SU-DHL-6 (cell line): ENCODE measurements around the gene HNRNPH3.

Experiments used
- H2AFZ ChIP-seq: fragments of 200-600 bp; sonication (generic); 2 replicates; pipeline ENCODE4 v1.6.1; 2014; ENCODE audit warnings: low read depth, mild to moderate bottlenecking, moderate library complexity, mixed read lengths, antibody characterized with exemption, low read length; ENCODE audit not compliant: severe bottlenecking
- H3F3A ChIP-seq: fragments of 200-600 bp; shearing (Covaris generic); 2 replicates; pipeline ENCODE4 v1.6.0; 2016; ENCODE audit warnings: antibody characterized with exemption, mild to moderate bottlenecking; ENCODE audit not compliant: insufficient read depth
- H3K27ac ChIP-seq: fragments of 200-600 bp; sonication (generic); 2 replicates; pipeline ENCODE4 v1.5.1; 2016; ENCODE audit warnings: low read depth, mild to moderate bottlenecking, low read length, moderate library complexity, mixed read lengths
- H3K27me3 ChIP-seq: fragments of 200-600 bp; sonication (generic), shearing (Covaris generic); 2 replicates; pipeline ENCODE4 v1.6.0; 2014; ENCODE audit warnings: mild to moderate bottlenecking, low read length
- H3K36me3 ChIP-seq: fragments of 200-600 bp; sonication (generic); 2 replicates; pipeline ENCODE4 v1.6.1; 2014; ENCODE audit warnings: mild to moderate bottlenecking, low read length, mixed read lengths
- H3K4me2 ChIP-seq: fragments of 300-600, 200-600 bp; shearing (Covaris generic), sonication (generic); 2 replicates; pipeline ENCODE4 v1.6.0; 2014; ENCODE audit warnings: low read length, low read depth, mild to moderate bottlenecking; ENCODE audit not compliant: poor library complexity, severe bottlenecking
- H3K4me3 ChIP-seq: fragments of 200-600 bp; sonication (generic); 2 replicates; pipeline ENCODE4 v1.5.1; 2014; ENCODE audit warnings: antibody characterized with exemption, low read length, mild to moderate bottlenecking, mixed read lengths; ENCODE audit not compliant: insufficient read depth, poor library complexity, severe bottlenecking
- H3K79me2 ChIP-seq: fragments of 200-600 bp; sonication (generic); 2 replicates; pipeline ENCODE4 v1.6.1; 2014; ENCODE audit warnings: mild to moderate bottlenecking, low read length, moderate library complexity; ENCODE audit not compliant: insufficient read depth
- H3K9ac ChIP-seq: fragments of 200-600 bp; sonication (generic); 2 replicates; pipeline ENCODE4 v1.7.0; 2014; ENCODE audit warnings: mild to moderate bottlenecking, low read length
- H3K9me2 ChIP-seq: fragments of 200-600 bp; sonication (generic); replicated peaks from 2 replicates; pipeline ENCODE4 v1.6.1; 2014; ENCODE audit warnings: low read length; ENCODE audit not compliant: insufficient read depth
- H3K9me3 ChIP-seq: fragments of 200-600 bp; sonication (generic); 2 replicates; pipeline ENCODE4 v1.6.1; 2014; ENCODE audit warnings: low read length, mixed read lengths; ENCODE audit not compliant: insufficient read depth
- H4K20me1 ChIP-seq: fragments of 200-600 bp; sonication (generic); 2 replicates; pipeline ENCODE4 v1.6.1; 2014; ENCODE audit warnings: low read depth, mild to moderate bottlenecking, antibody characterized with exemption, low read length, moderate library complexity, mixed read lengths
- CTCF ChIP-seq: fragments of 200-600 bp; sonication (generic); IDR thresholded peaks from one replicate; pipeline ENCODE4 v1.5.1; 2017; ENCODE audit warnings: antibody characterized with exemption, mild to moderate bottlenecking, low read length, moderate library complexity; ENCODE audit not compliant: insufficient read depth, poor library complexity, severe bottlenecking
- EZH2phosphoT487 ChIP-seq: fragments of 200-600 bp; sonication (generic), shearing (Covaris generic); conservative IDR thresholded peaks from 2 replicates; pipeline ENCODE4 v1.6.1; 2018; ENCODE audit warnings: mild to moderate bottlenecking, antibody characterized with exemption, low read length, moderate library complexity, mixed read lengths

Gene HNRNPH3, protein sequence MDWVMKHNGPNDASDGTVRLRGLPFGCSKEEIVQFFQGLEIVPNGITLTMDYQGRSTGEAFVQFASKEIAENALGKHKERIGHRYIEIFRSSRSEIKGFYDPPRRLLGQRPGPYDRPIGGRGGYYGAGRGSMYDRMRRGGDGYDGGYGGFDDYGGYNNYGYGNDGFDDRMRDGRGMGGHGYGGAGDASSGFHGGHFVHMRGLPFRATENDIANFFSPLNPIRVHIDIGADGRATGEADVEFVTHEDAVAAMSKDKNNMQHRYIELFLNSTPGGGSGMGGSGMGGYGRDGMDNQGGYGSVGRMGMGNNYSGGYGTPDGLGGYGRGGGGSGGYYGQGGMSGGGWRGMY

GRCh38 chr10:68331455-68332258 is at the start of gene HNRNPH3:
Gene HNRNPH3 (plus strand): TSS chr10:68332064. CDS start chr10:68337222, 5,158 bp downstream.
- H4K20me1 ChIP-seq: peaks cover 39% of the 10 kb centered on the region
- H3K27me3 ChIP-seq: no peaks in the 10 kb centered on the region
- H3K9ac ChIP-seq: peak within 1 kb of the TSS; percentile 99
- H3K9me3 ChIP-seq: no peaks in the 10 kb centered on the region
- H3K4me3 ChIP-seq: peak within 1 kb of the TSS; percentile 97
- H3K9me2 ChIP-seq: no peaks in the 10 kb centered on the region
- H3F3A ChIP-seq: peaks cover 14% of the 10 kb centered on the region; the same call in 1 of the 2 replicates
- H3K36me3 ChIP-seq: peaks cover 26% of the 10 kb centered on the region
- peak within 1 kb of the TSS; percentile 95 for H3K4me2 ChIP-seq
- TF ChIP-seq EZH2phosphoT487 (no peak), CTCF (no peak)
- peak within 1 kb of the TSS; percentile 76 for H3K27ac ChIP-seq
- peaks cover 48% of the 10 kb centered on the region for H3K79me2 ChIP-seq
- H2AFZ ChIP-seq: peak within 1 kb of the TSS; percentile 44

DNA sequence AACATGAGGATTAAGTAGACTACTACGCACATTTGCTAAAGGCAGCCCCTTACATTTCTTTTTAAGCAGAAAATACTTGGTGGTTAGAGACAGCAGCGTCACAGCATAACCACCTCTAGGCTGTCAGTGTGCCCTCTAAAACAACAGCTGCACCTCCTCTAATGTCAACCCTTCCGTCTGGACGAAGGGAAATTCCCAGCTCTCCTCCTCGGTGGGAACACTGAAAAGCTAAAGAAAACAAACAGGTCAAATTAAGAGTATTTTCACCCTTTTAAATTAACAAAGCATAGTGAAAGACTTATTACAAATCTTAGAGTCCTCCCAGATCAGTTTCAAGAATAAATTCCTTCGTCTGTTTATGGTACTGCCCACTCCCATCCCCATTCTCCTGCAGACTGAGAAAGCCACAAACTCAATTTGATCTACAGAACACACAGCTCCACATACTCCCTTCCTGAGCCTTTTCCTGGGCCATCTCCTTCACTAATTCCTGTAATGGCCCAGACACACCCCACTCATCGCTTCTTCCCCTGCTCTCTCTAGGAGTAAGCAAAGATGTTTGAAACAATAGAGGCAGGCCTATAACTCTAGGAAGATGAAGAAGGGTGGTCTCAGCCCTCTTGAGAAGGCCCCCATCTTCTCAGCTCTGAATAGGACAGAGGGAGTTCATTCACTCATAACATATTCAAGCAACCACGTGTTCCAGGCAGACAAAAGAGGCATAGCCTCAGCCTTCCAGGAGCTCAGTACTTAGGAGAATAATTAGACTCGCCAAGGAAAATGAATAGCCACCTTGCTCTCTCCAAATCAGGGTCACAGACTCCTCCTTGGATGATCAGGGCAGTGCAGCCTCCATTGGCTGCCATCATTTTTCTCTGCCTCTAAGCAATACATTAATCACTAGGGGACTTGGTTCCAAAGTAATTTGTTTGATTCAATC is 47.5 kb upstream of the HNRNPH3 start:
- no peaks in the 10 kb centered on the region for H3K79me2 ChIP-seq
- H3F3A ChIP-seq: no peaks in the 10 kb centered on the region
- H3K4me3 ChIP-seq: no peak overlapping the region
- no peaks in the 10 kb centered on the region for H3K9me2 ChIP-seq
- H3K27ac ChIP-seq: no peak overlapping the region
- H3K9ac ChIP-seq: no peak overlapping the region
- TF ChIP-seq EZH2phosphoT487 (no peak), CTCF (no peak)
- no peaks in the 10 kb centered on the region for H3K27me3 ChIP-seq
- H2AFZ ChIP-seq: no peak overlapping the region
- no peaks in the 10 kb centered on the region for H3K36me3 ChIP-seq
- H3K4me2 ChIP-seq: no peak overlapping the region
- no peaks in the 10 kb centered on the region for H4K20me1 ChIP-seq
- H3K9me3 ChIP-seq: no peaks in the 10 kb centered on the region

DNA sequence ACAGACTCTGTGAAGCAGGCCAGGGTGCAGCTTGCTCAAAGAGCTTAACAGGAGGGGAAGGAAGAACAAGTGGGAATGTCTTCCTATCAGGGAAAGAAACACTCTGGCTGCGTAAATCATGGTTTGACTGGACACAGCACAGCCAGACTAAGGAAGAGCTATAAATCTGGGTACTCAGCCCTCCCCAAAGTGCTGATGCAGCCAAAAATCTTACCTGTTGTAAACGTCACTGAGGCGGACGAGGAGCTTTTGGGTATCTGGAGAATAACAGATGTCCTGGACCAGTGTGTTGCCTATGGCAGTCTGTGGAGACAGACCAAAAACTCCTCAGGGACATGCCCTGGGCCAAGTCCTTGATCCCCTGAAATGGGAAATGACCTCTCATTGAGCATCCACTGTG is 43.1 kb upstream of the HNRNPH3 start:
- Histone ChIP-seq H3K4me3 (no peak overlapping the region), H3K9ac (no peak overlapping the region), H3K9me3 (no peaks in the 10 kb centered on the region), H3K4me2 (no peak overlapping the region), H3F3A (no peaks in the 10 kb centered on the region), H3K79me2 (no peaks in the 10 kb centered on the region), H4K20me1 (no peaks in the 10 kb centered on the region), H2AFZ (no peak overlapping the region), H3K27me3 (no peaks in the 10 kb centered on the region), H3K27ac (no peak overlapping the region), H3K36me3 (no peaks in the 10 kb centered on the region), H3K9me2 (no peaks in the 10 kb centered on the region)
- no peak for TF ChIP-seq CTCF
- no peak for TF ChIP-seq EZH2phosphoT487
